Adrenal gland (tissue), 5 donors: ENCODE measurements around the gene APOA1.

Source experiments
- CTCF ChIP-seq, 6 experiments: fragments of 450-650 bp in 4 of 6; fragments of 200-600 bp in 2 of 6; sonication (generic) in 1 of 6; IDR thresholded peaks; 1 replicate in 5 of 6; 2 replicates in 1 of 6; pipeline versions ENCODE4 v1.5.1 to v1.8.0; 2016 to 2021; ENCODE audit warnings: antibody characterized with exemption in 6 of 6, mild to moderate bottlenecking in 2 of 6, moderate library complexity in 1 of 6
- POLR2A ChIP-seq, 2 donors: fragments of 450-650 bp; IDR thresholded peaks; one replicate each; pipeline ENCODE4 v1.6.1; 2017; ENCODE audit warnings: antibody characterized with exemption in 2 of 2, mild to moderate bottlenecking in 2 of 2, moderate library complexity in 1 of 2
- donor health status: DM: no; HTN: no; CAD: no.

DNA sequence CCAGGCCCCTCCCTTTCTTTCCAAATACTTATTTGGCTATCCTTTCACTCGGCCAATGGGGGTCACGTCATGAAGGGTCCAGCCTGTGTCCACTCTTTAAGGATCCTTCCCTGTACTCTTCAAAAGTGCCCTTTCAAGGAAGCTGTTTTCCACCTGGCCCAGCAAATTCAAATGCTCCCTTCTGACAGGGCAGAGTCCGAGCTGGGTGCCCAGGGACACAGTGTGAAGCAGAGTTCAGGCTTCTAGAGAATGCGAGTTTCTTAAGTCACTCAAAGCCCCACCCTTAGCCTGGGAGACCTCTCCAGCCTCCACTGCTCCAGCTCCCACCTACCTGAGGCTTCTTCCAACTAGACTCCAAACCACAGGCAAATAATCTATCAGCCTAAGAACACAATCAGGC is 5.5 kb upstream of the APOA1 start:
- TF ChIP-seq CTCF (IDR thresholded peaks at IDR 0.05) = no peak
- no peak for TF ChIP-seq POLR2A (IDR thresholded peaks at IDR 0.05)
